D721Med (cell line): ENCODE measurements around the gene MCM3AP.

ENCODE experiments used
- DNase-seq: peaks from one replicate; pipeline ENCODE4 v3.0.0; 2011; ENCODE audit warnings: low spot score; ENCODE audit not compliant: insufficient read length
- FAIRE-seq: peaks from 2 replicates; lab custom pipeline; 2011; peaks lifted over from hg19 to GRCh38; lab: Jason Lieb, UNC
- CTCF ChIP-seq: IDR thresholded peaks from 2 replicates; pipeline ENCODE4 v1.5.1; 2012; ENCODE audit warnings: mild to moderate bottlenecking, control low read depth; ENCODE audit not compliant: insufficient read depth; ENCODE audit errors: missing control alignments

Gene MCM3AP

GRCh38 chr21:46223217-46223616, 62.2 kb downstream of the MCM3AP start:
- no peak for TF ChIP-seq CTCF
- DNase-seq: no peak
- no peak for FAIRE-seq

- TF ChIP-seq CTCF: no peak
- DNase-seq (no peak), FAIRE-seq (no peak)
Measured at GRCh38 chr21:46222436-46223116, 62.8 kb downstream of the MCM3AP start.

GRCh38 chr21:46221664-46222435, 63.6 kb downstream of the MCM3AP start:
- no peak for FAIRE-seq
- no peak for TF ChIP-seq CTCF
- DNase-seq: no peak

GRCh38 chr21:46220847-46221246, 64.6 kb downstream of the MCM3AP start:
- FAIRE-seq (no peak), DNase-seq (no peak)
- TF ChIP-seq CTCF: no peak

GRCh38 chr21:46220275-46220810, 65.1 kb downstream of the MCM3AP start:
- no peak for FAIRE-seq
- DNase-seq: no peak
- no peak for TF ChIP-seq CTCF

GRCh38 chr21:46219591-46220239, 65.7 kb downstream of the MCM3AP start:
- FAIRE-seq (no peak), DNase-seq (no peak)

More at GRCh38 chr21:46219591-46220239, 65.7 kb downstream of the MCM3AP start:
- TF ChIP-seq CTCF: no peak
